ENCODE data around the gene ATP1B3.

ATP1B3 gene

GRCh38 chr3:141860766-141861513 is 15.5 kb upstream of the ATP1B3 start:
- H3K27me3 ChIP-seq (ENCODE audit: low read depth, low read length), result no peaks in the 10 kb centered on the region
- no peaks in the 10 kb centered on the region for H3K79me2 ChIP-seq (ENCODE audit: low read length)
- H3K4me3 ChIP-seq (ENCODE audit: low read length), result no peak overlapping the region
- no peaks in the 10 kb centered on the region for H4K20me1 ChIP-seq (ENCODE audit: insufficient read depth, low read length)
- TF ChIP-seq CTCF (IDR thresholded peaks at IDR 0.05; ENCODE audit: low read depth, low read length), result no peak
- no peak for TF ChIP-seq EZH2phosphoT487 (IDR thresholded peaks at IDR 0.05; ENCODE audit: low read depth)
- 0 out of 2 replicates have a peak, but pooled peaks cover 5% of the 10 kb centered on the region for H3K4me1 ChIP-seq (ENCODE audit: low read length)
- H3K9ac ChIP-seq (ENCODE audit: low read length), result no peak overlapping the region
- no peaks in the 10 kb centered on the region for H3K36me3 ChIP-seq (replicated peaks; ENCODE audit: low read depth, low read length)
- H3K4me2 ChIP-seq (ENCODE audit: low read length), result no peak overlapping the region
- no peak overlapping the region for H3K27ac ChIP-seq (ENCODE audit: low read length)
- H3K9me3 ChIP-seq (ENCODE audit: insufficient read depth, low read length), result no peaks in the 10 kb centered on the region
- no peak overlapping the region for H2AFZ ChIP-seq (ENCODE audit: low read depth, low read length)

GRCh38 chr3:141862279-141862816 is 14.1 kb upstream of the ATP1B3 start:
- 0 out of 2 replicates have a peak, but pooled peaks cover 5% of the 10 kb centered on the region for H3K4me1 ChIP-seq (ENCODE audit: low read length)
- H4K20me1 ChIP-seq (ENCODE audit: insufficient read depth, low read length), result no peaks in the 10 kb centered on the region
- TF ChIP-seq EZH2phosphoT487 (IDR thresholded peaks at IDR 0.05; ENCODE audit: low read depth) (no peak), CTCF (IDR thresholded peaks at IDR 0.05; ENCODE audit: low read depth, low read length) (no peak)
- no peaks in the 10 kb centered on the region for H3K27me3 ChIP-seq (ENCODE audit: low read depth, low read length)
- no peak overlapping the region for H3K4me3 ChIP-seq (ENCODE audit: low read length)
- H3K4me2 ChIP-seq (ENCODE audit: low read length), result no peak overlapping the region
- no peaks in the 10 kb centered on the region for H3K36me3 ChIP-seq (replicated peaks; ENCODE audit: low read depth, low read length)
- no peak overlapping the region for H3K9ac ChIP-seq (ENCODE audit: low read length)
- no peak overlapping the region for H3K27ac ChIP-seq (ENCODE audit: low read length)
- H3K79me2 ChIP-seq (ENCODE audit: low read length), result no peaks in the 10 kb centered on the region
- no peaks in the 10 kb centered on the region for H3K9me3 ChIP-seq (ENCODE audit: insufficient read depth, low read length)
- H2AFZ ChIP-seq (ENCODE audit: low read depth, low read length), result no peak overlapping the region

GRCh38 chr3:141863491-141863890 is 13.0 kb upstream of the ATP1B3 start:
- TF ChIP-seq CTCF (IDR thresholded peaks at IDR 0.05; ENCODE audit: low read depth, low read length), result no peak
- no peak for TF ChIP-seq EZH2phosphoT487 (IDR thresholded peaks at IDR 0.05; ENCODE audit: low read depth)
- H3K9ac ChIP-seq (ENCODE audit: low read length), result no peak overlapping the region

GRCh38 chr3:141864281-141864970 is 12.0 kb upstream of the ATP1B3 start:
- Histone ChIP-seq H4K20me1 (ENCODE audit: insufficient read depth, low read length) (no peaks in the 10 kb centered on the region), H2AFZ (ENCODE audit: low read depth, low read length) (no peak overlapping the region), H3K9ac (ENCODE audit: low read length) (no peak overlapping the region), H3K4me3 (ENCODE audit: low read length) (no peak overlapping the region), H3K4me1 (ENCODE audit: low read length) (0 out of 2 replicates have a peak, but pooled peaks cover 5% of the 10 kb centered on the region), H3K36me3 (replicated peaks; ENCODE audit: low read depth, low read length) (no peaks in the 10 kb centered on the region), H3K4me2 (ENCODE audit: low read length) (no peak overlapping the region), H3K27me3 (ENCODE audit: low read depth, low read length) (no peaks in the 10 kb centered on the region), H3K79me2 (ENCODE audit: low read length) (no peaks in the 10 kb centered on the region), H3K27ac (ENCODE audit: low read length) (no peak overlapping the region), H3K9me3 (ENCODE audit: insufficient read depth, low read length) (no peaks in the 10 kb centered on the region)
- no peak for TF ChIP-seq EZH2phosphoT487 (IDR thresholded peaks at IDR 0.05; ENCODE audit: low read depth)
- no peak for TF ChIP-seq CTCF (IDR thresholded peaks at IDR 0.05; ENCODE audit: low read depth, low read length)

More at GRCh38 chr3:141863491-141863890, 13.0 kb upstream of the ATP1B3 start:
- Histone ChIP-seq H3K4me1 (ENCODE audit: low read length) (0 out of 2 replicates have a peak, but pooled peaks cover 5% of the 10 kb centered on the region), H3K9me3 (ENCODE audit: insufficient read depth, low read length) (no peaks in the 10 kb centered on the region), H3K79me2 (ENCODE audit: low read length) (no peaks in the 10 kb centered on the region), H3K27me3 (ENCODE audit: low read depth, low read length) (no peaks in the 10 kb centered on the region), H2AFZ (ENCODE audit: low read depth, low read length) (no peak overlapping the region), H3K4me3 (ENCODE audit: low read length) (no peak overlapping the region), H3K36me3 (replicated peaks; ENCODE audit: low read depth, low read length) (no peaks in the 10 kb centered on the region), H4K20me1 (ENCODE audit: insufficient read depth, low read length) (no peaks in the 10 kb centered on the region), H3K4me2 (ENCODE audit: low read length) (no peak overlapping the region), H3K27ac (ENCODE audit: low read length) (no peak overlapping the region)

Measured in OCI-LY3 (cell line).